HG03460 (cell line): ENCODE results near the gene FSTL4.
"Not testable (repeated sequence)": the region's sequence is repeated elsewhere in the genome, so short reads cannot be mapped to it uniquely, and the experiment has no call there.

Source experiments
- ATAC-seq: cut with Tn5 transposase; IDR thresholded peaks from one replicate; pipeline ENCODE4 v1.9.1; 2021; ENCODE audit not compliant: unreplicated experiment

Gene FSTL4

DNA sequence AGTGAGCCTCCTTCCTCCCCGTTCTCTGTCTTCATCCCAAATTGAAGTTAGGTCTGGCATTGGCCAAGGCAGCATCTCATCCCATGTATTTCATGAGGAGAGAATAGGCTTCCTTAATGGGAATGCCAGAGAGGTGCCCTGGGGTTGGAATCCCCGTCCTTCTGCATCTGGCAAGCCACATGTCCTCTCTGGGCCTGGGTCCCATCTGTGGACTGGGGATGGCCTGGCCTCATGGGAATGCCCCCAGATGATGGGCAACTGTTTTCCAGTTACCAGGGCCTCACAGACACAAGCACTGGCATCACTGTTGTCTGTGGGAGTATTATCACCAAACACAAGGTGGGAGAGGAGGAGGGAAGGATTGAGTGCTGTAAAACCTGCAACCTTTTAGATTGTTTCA, 153.9 kb downstream of the FSTL4 start:
- no peak for ATAC-seq

DNA sequence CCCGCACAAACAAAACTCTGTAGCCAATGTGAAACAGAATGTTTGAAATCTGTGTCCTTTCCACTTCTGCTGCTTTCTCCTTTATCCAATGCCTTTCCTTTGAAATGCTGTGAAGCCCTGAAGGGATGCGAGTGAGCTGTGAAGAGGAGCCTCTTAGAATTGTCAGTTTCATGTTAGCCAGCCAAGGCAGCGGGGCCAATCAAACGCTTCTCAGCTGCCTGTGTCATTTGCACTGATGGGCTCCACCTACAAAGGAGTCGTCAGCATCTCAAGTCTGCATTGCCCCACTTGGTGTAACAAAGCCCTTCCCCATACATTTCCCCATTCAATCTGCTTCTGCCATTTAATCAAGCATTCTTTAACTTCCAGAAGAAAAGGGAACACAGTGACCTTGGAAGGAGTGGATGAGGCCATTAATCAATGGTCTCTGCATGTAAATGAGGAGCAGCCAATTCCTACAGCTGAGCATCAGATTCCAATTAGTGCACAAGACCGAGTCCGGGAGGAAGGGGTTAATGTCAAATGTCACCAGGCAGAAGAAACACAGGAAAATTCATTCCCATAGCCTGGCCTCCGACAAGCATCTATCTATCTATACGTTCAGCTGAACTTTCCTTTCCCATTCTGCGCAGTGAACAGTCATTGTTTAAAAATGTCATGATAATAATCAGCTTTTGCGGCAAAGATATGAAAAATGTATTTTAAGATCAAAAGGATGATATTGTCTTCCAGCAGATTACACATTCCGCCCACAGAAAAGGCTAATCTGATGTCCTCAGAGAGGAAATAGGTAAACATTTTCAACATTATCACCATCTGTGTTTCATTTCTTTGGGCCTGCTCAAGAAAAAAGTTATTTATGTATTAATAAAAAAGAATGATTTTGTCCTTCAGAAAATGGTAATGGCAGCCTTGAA, 154.6 kb downstream of the FSTL4 start:
- ATAC-seq, result no peak

DNA sequence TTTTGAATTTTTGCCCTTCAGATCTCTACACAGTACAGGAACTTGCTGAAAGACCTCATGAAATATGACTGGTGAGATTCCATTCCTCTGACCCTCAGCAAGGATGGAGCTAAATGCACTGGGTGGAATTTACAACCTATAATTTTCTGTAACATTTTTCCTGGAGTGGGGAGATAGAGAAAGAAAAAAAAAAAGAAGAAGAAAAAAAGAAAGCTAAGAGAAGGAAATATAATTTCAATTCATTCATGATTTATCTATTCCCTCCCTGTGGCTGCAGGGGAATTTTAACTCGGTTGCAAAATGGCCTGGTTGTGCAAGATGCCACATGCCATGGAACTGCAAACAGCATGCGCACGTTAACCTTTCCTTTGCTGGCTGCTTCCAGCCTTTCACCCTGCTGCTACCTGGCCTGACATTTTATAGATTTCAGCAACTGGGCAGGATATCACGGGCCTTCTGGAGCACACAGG, 155.4 kb downstream of the FSTL4 start:
- no peak for ATAC-seq

DNA sequence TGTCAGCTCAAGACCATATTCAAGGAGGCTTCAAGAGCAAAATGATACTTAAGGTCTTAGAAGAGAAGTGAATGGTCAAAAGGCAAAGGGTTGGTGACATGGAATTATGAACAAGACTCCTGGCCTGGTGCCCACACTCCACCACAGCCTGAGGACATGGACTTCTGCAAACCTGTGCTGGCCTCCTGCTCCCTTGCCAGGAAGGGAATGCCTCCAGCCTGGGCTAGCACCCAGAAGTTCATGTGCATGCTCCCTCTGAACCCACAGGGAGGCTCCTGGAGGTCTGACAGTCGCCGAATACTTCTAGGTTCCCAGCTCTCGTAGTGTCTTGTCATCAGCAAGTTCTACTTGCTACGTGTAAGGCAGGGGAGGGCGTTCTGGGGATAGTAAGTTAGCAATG, 156.7 kb downstream of the FSTL4 start:
- no peak for ATAC-seq

DNA sequence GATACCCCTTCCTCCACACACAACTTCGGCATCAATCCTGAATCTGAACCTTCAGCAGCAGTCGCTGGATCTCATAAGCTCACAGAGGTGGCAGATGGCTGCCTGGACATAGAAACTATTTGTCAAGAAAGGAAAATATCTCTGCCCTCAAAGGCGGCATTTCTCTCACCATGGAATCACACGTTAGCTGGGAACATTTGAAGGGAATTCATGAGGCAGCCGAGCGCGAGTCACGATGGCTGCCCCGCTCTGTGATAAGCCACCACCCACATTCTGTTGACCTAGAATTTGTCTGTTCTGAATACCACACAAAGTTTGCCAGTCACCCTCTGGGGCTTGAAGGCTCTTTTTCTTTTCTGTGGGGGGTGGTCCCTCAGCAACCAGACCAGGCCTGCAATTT, 157.9 kb downstream of the FSTL4 start:
- ATAC-seq, result no peak

DNA sequence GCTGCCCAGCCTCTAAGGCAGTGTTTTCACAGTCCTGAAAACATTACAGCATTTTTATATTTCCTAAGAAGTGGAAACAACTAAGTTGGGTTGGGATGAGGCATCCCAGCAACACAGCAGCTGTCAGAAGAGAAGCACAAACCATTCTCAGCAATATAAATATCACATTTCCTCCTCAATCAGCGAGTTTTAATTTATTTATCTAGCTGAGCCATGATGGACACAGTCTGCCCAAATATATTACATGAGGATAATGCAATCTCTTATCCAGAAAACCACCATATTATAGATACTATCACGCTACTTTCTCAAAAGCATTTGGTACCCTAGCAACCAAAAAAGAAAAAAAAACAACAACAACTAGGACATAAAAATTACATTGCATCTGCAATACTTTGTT, 158.5 kb downstream of the FSTL4 start:
- no peak for ATAC-seq

DNA sequence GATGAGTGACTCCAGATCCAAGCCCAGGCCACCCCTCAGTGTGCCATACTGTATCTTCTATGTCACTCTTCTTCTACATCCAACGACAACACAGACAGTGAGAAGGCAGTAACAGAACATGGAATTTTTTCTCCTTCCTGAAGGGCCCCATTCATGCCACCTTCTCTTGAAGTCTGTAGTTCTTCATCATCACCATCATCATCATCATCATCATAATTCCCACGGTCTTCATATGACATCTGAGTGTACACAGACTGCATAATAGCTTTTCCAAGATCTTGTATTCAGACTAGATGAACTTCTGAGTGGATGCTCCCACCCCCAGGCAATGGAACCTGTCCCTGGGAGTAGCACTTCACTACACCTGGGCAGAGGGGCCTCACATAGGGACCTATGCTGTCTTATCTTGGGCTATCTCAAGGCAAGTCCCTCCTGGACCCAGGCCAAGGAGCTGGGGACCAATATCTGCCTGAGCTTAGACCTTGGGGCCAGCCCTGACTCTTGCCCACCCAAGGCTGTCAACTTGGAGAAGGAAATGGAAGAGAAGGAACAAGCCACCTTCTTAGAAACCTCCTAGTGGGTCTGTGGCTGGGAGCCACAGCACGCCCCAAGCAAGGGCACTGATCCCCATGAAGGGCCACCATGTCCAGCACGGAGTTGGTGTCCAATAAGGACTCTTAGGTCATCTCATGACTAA, 159.1 kb downstream of the FSTL4 start:
- no peak for ATAC-seq

DNA sequence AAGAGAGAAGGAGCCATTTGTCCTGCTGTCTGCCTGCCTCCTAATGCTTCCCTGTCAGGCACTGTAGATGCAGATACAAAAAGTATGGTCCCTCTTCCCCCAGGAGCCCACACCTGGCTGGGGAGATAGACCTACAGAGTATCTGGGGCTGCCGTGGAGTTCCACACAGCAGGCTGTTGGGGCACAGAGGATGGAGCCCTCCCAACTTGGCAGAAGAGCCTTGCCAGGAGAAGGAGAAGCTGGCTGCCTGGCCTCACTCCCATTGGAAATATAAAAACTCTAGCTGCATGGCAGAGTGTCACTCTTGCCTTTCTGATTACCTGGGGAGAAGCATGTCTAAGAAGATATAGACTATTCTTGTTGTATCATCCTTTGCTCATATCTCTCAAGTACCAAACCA, 160.4 kb downstream of the FSTL4 start:
- no peak for ATAC-seq

DNA sequence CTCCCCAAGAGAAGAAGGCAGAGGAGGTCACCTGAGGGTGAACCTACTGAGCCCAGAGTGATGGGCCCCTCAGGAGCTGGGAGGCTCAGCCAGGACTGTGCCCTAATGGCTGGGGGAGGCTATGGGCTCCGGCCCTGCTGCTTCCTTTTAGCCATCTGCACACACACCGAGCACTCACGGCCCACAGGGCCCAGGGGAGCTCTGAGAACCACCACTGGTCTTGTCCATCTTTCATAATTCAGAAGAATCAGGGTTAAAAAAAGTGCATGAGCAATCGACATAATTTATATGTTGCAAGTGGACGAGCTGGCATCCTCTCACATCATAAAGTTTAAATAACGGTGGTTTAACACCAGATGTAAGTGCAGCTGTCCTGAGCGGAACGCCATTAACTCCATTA, 162.1 kb downstream of the FSTL4 start:
- no peak for ATAC-seq

DNA sequence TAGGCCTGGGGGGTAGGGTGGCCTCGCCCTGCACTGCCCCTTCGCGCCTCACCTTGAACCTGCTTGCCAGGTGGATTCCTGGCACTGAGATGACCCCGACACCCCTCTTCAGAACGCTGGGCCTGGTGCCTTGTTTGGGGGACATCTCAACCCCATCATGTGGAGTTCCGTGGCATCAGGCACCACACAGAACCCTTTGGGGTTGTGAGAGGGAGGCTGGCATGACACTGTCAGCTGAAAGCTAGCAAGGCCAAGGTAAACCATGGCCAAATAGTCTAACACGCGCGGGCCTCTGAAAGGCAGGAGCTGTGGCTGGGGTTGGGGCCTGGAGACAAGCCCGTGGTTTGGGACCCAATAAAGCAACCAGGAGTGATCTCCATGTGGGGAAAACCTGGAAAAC, 163.2 kb downstream of the FSTL4 start:
- ATAC-seq, result no peak

DNA sequence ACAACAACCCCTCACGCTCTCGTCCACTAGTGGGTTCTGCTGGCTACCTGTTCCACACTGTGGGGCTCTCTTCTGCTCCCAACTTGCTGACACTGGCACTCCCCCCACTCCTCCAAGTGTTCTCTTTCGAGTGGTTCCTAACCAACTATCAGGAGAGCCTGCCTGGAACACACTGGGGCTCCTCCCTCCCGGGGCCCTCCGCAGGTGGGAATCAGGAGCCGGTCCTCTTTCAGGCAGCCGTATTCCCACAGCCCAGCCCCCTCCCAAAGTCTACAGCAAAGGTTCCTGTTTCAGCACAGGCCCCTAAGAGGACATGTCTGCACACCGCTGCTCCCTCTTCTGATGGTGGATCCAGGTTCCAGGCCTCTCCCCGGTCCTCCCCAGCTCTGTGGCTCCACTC, 165.9 kb downstream of the FSTL4 start:
- no peak for ATAC-seq

DNA sequence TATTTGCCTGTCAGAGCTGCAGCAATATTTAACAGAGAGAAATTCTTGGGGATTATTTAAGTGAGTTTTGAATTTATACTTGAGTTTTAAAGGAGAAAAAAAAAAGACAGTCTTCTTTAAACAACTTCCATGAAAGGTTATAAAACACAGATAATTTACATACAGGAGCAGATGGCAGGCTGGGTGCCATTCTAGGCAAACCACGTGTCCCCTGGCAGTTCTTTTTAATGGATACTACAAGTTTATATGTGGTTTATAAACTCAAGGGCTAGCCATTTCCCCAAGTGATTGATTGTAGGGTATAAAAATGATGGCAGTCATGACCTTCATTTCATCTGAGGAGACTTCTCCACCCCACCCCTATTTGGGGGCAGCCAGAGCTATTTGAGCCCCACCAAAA, 166.6 kb downstream of the FSTL4 start:
- no peak for ATAC-seq

DNA sequence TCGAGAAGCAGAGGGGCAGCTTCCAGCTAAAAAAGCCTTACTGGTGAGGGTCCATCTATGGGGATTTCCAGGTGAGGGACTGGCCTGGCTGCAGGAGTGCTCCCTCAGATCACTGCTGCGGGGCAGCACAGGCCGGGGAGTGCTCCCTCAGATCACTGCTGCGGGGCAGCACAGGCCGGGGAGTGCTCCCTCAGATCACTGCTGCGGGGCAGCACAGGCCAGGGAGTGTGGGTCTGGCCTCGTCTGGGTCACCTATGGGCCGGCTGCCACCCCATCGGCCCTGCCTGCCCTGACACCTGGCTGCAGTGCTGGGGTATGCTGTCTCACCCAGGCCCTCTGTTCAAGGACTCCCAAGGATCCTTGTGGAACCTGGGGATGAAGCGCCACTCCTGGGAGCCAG, 167.1 kb downstream of the FSTL4 start:
- not testable (repeated sequence) for ATAC-seq

DNA sequence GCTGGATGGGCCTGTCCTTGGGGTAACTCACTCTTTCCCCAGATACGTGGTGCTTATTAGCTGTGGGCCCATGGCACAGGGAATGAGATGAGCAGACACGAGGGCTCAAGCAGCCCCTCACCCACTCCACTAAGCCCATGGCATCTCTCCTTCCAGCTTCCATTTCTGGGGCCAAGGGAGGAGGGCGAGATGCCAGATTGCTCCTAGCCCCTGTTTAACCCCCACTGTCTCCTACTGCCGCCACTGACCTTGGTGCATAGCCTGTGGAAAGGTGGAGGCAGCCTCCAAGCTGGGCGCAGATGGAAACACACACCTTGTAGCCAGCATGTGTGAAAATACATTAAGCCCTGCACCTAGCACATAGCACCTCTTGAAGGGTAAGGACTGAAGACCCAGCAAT, 167.6 kb downstream of the FSTL4 start:
- ATAC-seq, result no peak

DNA sequence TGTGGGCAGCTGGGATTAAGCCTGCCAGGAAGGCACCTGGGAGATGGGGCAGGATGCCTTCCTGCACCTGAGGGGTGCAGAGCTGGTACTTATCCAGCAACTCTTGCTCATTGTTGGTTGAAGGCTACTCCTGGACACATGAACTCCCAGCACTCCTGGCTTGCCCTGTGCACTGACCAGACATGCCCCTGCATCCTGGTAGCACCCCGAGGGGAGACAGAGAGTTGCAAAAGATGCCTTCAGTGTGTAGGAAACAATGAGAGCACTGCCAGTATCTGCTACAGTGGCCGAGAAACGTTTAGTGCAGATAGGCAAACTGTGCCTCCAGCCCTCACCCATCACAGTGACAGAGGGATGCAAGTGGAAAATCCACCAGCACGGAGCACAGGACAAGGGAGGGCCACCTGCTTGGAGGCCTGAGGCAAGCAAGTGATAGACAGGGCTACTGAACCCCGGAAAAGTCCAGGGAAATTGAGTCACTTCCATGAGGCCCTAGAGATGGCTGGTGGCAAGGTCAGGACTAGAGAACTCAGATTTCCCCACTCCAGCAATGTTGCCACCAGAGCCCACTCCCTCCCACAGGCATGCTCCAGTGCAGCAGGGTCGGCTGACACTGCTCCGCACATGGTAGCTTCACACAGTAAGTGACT, 171.1 kb downstream of the FSTL4 start:
- ATAC-seq, result no peak

DNA sequence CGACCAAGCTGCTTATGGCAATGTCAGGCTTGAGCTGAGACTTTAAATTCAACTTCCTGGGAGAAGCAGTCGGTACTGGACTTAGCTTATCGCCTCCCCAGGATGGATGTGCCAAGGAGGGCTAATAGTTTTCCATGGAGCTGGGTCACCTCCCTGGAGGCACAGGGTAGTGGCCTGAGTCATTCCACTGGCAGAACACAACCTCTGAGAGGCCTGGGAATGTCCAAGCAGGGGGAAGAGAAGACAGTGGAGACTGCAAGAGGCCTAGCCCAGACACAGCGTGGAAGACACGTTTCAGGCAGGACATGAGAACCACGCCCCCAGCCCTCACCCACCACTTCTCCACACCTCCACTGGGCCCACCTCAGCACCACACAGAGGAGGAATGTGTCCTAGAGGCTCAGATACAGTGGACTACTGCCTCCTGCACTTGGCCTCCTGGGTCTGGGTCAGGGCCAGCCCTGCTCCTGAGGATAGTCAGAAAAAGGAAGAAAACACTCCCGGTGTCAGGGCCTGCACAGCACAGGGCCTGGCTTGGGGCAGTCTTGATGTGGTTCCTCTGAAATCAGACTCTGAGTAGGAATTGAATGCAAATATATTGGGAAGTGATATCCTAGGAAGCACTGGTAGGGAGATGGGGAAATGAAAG, 171.8 kb downstream of the FSTL4 start:
- no peak for ATAC-seq

DNA sequence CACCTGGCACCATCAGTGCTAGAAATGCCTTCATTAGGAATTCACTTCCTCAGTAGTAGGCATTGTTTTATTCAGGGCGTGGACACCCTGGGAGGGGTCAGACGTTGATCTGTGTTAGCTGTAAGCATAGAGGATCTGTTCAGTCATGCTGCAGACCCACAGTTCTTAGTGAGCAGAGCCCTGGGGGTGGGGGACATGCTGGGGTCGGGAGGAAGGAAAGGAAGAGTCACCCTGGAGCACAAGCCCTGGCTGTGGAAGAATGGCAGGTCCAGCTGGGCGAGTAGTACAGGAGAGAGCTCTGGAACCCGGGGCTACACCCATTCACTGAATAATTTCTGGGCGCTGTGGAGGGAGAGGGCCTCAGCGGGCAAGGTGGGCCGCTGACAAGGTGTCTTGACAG, 172.5 kb downstream of the FSTL4 start:
- no peak for ATAC-seq

DNA sequence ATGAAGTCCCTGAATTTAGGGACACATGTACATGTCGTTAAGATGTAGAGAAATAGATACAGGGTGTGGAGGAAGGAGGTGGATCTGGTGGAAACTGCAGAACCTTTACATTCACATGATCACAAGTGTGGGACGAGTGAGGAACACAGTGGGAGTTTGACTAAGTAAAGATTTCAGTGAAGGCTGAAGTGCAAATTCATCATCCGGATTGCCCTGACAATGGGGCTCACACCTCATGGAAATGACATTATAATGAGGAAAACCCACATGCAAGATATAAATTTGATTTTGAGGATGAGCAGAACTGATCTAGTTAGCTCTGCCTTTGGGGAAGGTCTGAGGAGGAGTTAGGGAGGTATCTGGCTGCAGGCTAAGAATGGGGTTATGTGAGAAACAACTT, 173.9 kb downstream of the FSTL4 start:
- ATAC-seq, result no peak

DNA sequence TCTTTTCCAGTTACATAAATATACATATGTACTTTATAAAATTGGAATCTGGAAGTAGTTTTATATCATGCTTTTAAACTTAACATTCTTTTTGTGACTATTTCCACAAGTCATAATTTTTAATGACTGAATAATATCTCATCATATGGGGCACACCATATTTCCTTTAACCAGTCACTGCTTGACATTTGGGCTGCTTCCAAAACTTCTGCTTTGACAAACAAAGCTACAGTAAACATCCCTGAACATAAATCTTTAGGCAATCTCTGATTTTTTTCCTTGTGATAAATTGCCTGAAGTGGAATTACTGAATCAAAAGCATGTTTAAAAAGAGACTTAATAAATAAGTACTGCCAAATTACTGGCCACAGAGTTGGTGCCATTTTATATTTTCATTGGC, 178.0 kb downstream of the FSTL4 start:
- ATAC-seq, result no peak

DNA sequence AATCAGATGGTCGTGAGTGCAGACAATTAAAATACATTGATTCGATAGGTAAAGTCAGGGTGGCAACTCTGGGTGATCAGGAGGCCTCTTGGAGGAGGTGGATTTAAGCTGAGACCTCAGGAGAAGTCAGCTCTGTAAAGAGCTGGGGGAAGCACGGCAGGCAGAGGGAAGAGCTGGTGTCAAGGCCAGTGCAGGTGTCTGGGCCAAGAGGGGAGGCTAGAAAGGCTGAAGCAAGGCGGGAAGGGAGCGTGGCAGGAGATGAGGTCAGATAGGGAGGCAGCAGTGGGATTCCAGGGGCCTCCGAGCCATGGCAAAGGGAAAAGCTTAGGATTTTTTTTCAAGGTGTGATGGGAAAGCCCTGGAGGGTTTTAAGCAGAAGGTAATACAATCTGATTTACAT, 178.7 kb downstream of the FSTL4 start:
- no peak for ATAC-seq

DNA sequence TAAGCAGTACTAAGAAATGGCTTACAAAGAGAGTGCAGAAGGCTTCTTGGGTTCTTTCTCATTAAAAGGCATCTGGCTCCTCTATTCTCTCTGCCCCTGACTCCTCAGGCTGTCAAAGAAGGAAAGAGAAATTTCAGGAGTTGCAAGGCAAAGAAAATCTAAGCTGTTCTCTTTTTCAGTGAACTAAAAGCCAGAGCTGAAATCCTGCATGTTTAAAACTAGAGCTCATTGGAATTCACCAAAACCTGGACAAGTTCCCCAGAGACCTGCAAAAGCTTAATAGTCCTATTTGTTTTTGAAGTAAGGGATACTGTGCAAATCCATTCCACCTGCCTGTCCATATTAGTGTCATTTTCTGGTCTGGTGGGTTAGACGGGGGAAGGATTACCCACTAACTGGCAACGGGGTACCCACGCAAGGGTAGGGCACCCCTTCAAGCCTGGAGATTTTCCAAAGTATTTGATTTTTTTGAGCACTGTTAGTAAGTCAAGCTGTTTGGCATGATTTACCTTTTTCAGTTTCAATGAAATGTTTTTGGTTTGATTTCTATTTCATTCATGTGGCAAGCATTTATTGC, 179.3 kb downstream of the FSTL4 start:
- no peak for ATAC-seq
